Right lobe of liver (tissue), 4 donors: Measurements from ENCODE around the gene ZBTB16.

Experiments
- CTCF ChIP-seq, 4 donors: fragments of 200-600 bp in 3 of 4; fragments of 450-650 bp in 1 of 4; IDR thresholded peaks; one replicate each; pipeline versions ENCODE4 v1.5.1 to v1.8.0; 2016 to 2022; ENCODE audit warnings: antibody characterized with exemption in 4 of 4, mild to moderate bottlenecking in 2 of 4
- POLR2A ChIP-seq: fragments of 450-650 bp; IDR thresholded peaks from one replicate; pipeline ENCODE4 v1.6.1; 2017; ENCODE audit warnings: antibody characterized with exemption, mild to moderate bottlenecking
- donor health status: DM: no; HTN: no; CAD: no.
- donor health status: DM: no; HTN: no; CAD: no.
- donor health status: DM: no; HTN: yes; CAD: no.

GRCh38 chr11:114044042-114044871, 15.3 kb upstream of the ZBTB16 start:
- TF ChIP-seq POLR2A (no peak), CTCF (IDR thresholded peaks at IDR 0.05) (no peak)
